ENCODE data around the gene PSMC1. TPM values are rescaled to one million over a fixed set of nuclear protein-coding genes. Genes with fewer than 3 reads are reported as not detected.

Gene PSMC1
- total and polyA plus RNA-seq, 2 experiments from 2014 or later: 132 to 179 TPM

DNA sequence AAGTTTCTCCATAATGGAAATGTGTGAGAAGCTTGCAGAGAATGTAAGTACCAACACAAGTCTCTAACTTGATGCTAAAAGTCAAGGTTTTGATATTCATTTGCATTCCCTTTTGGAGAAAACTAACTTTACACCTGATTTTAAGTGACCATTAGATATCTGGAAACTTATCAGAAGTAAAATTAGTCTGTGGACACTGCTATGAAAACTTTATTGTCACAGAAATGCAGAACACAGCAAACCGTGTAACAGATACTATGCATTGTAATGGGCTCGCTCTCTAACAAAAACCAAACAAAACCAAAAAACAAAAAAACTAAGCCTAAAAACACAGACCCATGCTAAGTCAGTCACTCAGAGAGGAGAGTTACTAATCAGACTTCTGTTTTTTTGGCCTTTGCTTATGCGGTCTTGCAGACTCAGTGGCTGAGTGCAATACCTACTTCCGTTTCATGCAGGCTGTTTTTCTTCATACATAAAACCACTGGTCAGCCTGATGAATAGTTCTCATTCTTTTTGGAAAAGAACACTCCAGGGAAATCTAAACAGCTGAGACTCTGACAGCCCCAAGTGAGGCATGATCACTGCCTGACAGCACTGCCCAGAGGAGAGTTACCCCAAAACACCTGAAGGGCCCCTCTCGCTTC, 39.6 kb downstream of the PSMC1 start:
- no peak for DNase-seq
- Histone ChIP-seq H3K79me2 (ENCODE audit: insufficient read depth) (no peaks in the 10 kb centered on the region), H3K4me2 (ENCODE audit: unreplicated experiment) (no peak overlapping the region), H3K27ac (no peak overlapping the region), H3K27me3 (replicated peaks; ENCODE audit: insufficient read depth) (no peaks in the 10 kb centered on the region), H3F3A (ENCODE audit: insufficient read depth) (peaks cover 2% of the 10 kb centered on the region), H3K9me2 (ENCODE audit: insufficient read depth) (no peaks in the 10 kb centered on the region), H2AFZ (no peak overlapping the region), H3K36me3 (ENCODE audit: low read depth) (peaks cover 20% of the 10 kb centered on the region; the same call in 1 of the 2 replicates), H3K9ac (no peak overlapping the region), H3K9me3 (ENCODE audit: low read depth) (no peaks in the 10 kb centered on the region), H3K4me3 (no peak overlapping the region), H3K4me1 (ENCODE audit: insufficient read depth) (no peaks in the 10 kb centered on the region), H4K20me1 (ENCODE audit: insufficient read depth) (no peaks in the 10 kb centered on the region)
- TF ChIP-seq EZH2 (IDR thresholded peaks at IDR 0.05; ENCODE audit: insufficient read depth, poor library complexity, severe bottlenecking) (no peak), EZH2phosphoT487 (IDR thresholded peaks at IDR 0.05; ENCODE audit: insufficient read depth, low read depth) (no peak)
- in situ Hi-C loops (cut with MboI): no loop called here
- WGBS, 2 experiments (ENCODE audit: low coverage in 1 of 2, low lambda C conversion rate in 2 of 2, missing lambda C conversion rate in 2 of 2): 91% methylated on average over 5 of the region's 5 CpGs

DNA sequence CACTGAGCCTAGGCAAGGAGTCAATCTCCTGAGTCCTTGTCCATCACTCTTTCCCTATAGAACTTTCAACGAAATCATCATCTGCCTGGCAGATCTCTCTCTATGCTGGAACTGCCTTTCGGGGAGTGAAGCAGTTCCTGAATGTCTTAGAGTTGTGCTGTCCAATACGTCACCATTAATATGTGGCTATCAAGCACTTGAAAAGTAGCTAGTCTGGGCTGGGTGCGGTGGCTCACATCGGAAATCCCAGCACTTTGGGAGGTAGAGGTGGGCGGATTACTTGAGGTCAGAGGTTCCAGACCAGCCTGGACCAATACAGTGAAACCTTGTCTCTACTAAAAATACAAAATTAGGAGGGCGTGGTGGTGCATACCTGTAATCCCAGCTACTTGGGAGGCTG, 40.3 kb downstream of the PSMC1 start:
- Histone ChIP-seq H3K9me3 (ENCODE audit: low read depth) (no peaks in the 10 kb centered on the region), H4K20me1 (ENCODE audit: insufficient read depth) (no peaks in the 10 kb centered on the region), H3K27me3 (replicated peaks; ENCODE audit: insufficient read depth) (no peaks in the 10 kb centered on the region), H3K4me3 (no peak overlapping the region), H3K9ac (no peak overlapping the region), H3K79me2 (ENCODE audit: insufficient read depth) (no peaks in the 10 kb centered on the region), H3K27ac (no peak overlapping the region), H3F3A (ENCODE audit: insufficient read depth) (peaks cover 9% of the 10 kb centered on the region), H3K36me3 (ENCODE audit: low read depth) (peaks cover 19% of the 10 kb centered on the region; the same call in 1 of the 2 replicates), H3K9me2 (ENCODE audit: insufficient read depth) (no peaks in the 10 kb centered on the region), H3K4me2 (ENCODE audit: unreplicated experiment) (no peak overlapping the region), H2AFZ (no peak overlapping the region), H3K4me1 (ENCODE audit: insufficient read depth) (no peaks in the 10 kb centered on the region)
- WGBS, 2 experiments (ENCODE audit: low coverage in 1 of 2, low lambda C conversion rate in 2 of 2, missing lambda C conversion rate in 2 of 2): 97% methylated on average over 7 of the region's 7 CpGs
- in situ Hi-C loops (cut with MboI): no loop called here
- DNase-seq: no peak
- no peak for TF ChIP-seq EZH2 (IDR thresholded peaks at IDR 0.05; ENCODE audit: insufficient read depth, poor library complexity, severe bottlenecking)
- TF ChIP-seq EZH2phosphoT487 (IDR thresholded peaks at IDR 0.05; ENCODE audit: insufficient read depth, low read depth): no peak

DNA sequence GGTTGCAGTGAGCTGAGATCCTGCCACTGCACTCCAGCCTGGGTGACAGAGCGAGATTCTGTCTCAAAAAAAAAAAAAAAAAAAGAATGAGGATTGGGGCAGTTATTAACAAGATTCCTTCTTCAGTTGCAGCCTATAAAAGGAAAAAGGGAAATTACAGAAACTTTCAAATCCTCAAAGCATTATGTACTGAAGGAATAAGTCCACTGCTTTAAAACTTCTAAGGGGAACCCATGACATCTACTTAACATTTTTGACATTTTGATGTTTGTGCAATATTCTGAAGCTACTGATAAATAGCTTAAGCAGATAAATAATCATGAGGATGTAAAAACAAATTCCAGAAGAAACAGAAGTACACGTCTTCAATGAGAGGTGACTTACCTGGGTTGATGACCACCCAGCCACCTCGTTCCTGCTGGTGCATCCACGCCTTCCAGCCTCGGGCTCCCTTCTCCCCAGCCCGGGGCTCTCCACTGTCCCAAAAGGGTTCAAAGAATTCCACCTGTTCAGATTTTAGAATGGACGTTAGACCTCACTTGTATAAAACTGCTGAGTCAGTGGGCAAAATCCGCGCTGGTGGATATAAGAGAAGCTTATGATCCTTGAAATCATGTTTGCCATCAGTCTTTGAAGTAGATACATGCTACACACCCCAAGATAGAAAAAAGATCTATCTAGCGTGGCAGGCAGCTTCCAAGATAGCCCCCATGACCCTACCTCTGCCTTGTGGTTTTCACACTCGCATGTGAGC, 41.7 kb downstream of the PSMC1 start:
- no peak overlapping the region for H3K27ac ChIP-seq
- no peak overlapping the region for H2AFZ ChIP-seq
- DNase-seq: no peak
- H3K4me1 ChIP-seq (ENCODE audit: insufficient read depth): no peaks in the 10 kb centered on the region
- H3K4me3 ChIP-seq: no peak overlapping the region
- WGBS, 2 experiments (ENCODE audit: low coverage in 1 of 2, low lambda C conversion rate in 2 of 2, missing lambda C conversion rate in 2 of 2): 91 to 93% methylated on average over 11 of the region's 11 CpGs
- no peak overlapping the region for H3K9ac ChIP-seq
- H3K79me2 ChIP-seq (ENCODE audit: insufficient read depth): no peaks in the 10 kb centered on the region
- no peaks in the 10 kb centered on the region for H3K9me2 ChIP-seq (ENCODE audit: insufficient read depth)
- H3F3A ChIP-seq (ENCODE audit: insufficient read depth): peaks cover 15% of the 10 kb centered on the region
- in situ Hi-C loops (cut with MboI): no loop called here
- no peaks in the 10 kb centered on the region for H3K27me3 ChIP-seq (replicated peaks; ENCODE audit: insufficient read depth)
- TF ChIP-seq EZH2phosphoT487 (IDR thresholded peaks at IDR 0.05; ENCODE audit: insufficient read depth, low read depth) (no peak), EZH2 (IDR thresholded peaks at IDR 0.05; ENCODE audit: insufficient read depth, poor library complexity, severe bottlenecking) (no peak)
- no peak overlapping the region for H3K4me2 ChIP-seq (ENCODE audit: unreplicated experiment)
- H3K9me3 ChIP-seq (ENCODE audit: low read depth): no peaks in the 10 kb centered on the region
- peaks cover 19% of the 10 kb centered on the region; the same call in 1 of the 2 replicates for H3K36me3 ChIP-seq (ENCODE audit: low read depth)
- no peaks in the 10 kb centered on the region for H4K20me1 ChIP-seq (ENCODE audit: insufficient read depth)

DNA sequence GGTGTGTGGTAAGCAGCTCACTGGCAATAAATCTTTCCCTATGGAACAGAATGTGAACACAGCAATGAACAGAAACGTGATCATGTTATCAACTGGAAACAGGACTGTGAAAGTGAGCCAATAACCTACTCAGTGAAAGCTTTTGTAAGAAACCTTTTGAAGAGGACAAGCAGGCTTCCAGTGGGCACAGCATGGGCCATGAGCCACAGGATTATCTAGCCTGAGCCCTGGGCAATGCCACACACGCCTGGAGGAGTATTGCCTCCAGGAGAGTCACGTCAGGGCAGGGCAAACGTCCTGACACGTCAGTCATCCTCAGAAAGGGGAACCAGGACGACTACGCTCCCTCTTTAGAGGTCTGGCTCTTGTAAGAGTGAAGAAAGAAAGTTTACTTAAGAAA, 43.1 kb downstream of the PSMC1 start:
- H3F3A ChIP-seq (ENCODE audit: insufficient read depth): peaks cover 15% of the 10 kb centered on the region
- 72 to 83% methylated on average over 7 of the region's 7 CpGs for WGBS, 2 experiments (ENCODE audit: low coverage in 1 of 2, low lambda C conversion rate in 2 of 2, missing lambda C conversion rate in 2 of 2)
- peaks cover 12% of the 10 kb centered on the region; the same call in 1 of the 2 replicates for H3K36me3 ChIP-seq (ENCODE audit: low read depth)
- H3K27me3 ChIP-seq (replicated peaks; ENCODE audit: insufficient read depth): no peaks in the 10 kb centered on the region
- no peaks in the 10 kb centered on the region for H3K79me2 ChIP-seq (ENCODE audit: insufficient read depth)
- in situ Hi-C loops (cut with MboI): no loop called here
- no peaks in the 10 kb centered on the region for H3K4me1 ChIP-seq (ENCODE audit: insufficient read depth)
- H3K27ac ChIP-seq: no peak overlapping the region
- TF ChIP-seq EZH2phosphoT487 (IDR thresholded peaks at IDR 0.05; ENCODE audit: insufficient read depth, low read depth) (no peak), EZH2 (IDR thresholded peaks at IDR 0.05; ENCODE audit: insufficient read depth, poor library complexity, severe bottlenecking) (no peak)
- no peak overlapping the region for H3K9ac ChIP-seq
- H3K9me3 ChIP-seq (ENCODE audit: low read depth): no peaks in the 10 kb centered on the region
- no peak for DNase-seq
- no peak overlapping the region for H2AFZ ChIP-seq
- H3K4me2 ChIP-seq (ENCODE audit: unreplicated experiment): no peak overlapping the region
- H3K4me3 ChIP-seq: no peak overlapping the region
- no peaks in the 10 kb centered on the region for H4K20me1 ChIP-seq (ENCODE audit: insufficient read depth)
- H3K9me2 ChIP-seq (ENCODE audit: insufficient read depth): no peaks in the 10 kb centered on the region

Data from GM23248 (cell line).